Calu3 (cell line): ENCODE measurements around the gene SLC35A3. TPM values are rescaled to one million over a fixed set of nuclear protein-coding genes. Genes with fewer than 3 reads are reported as not detected.
"Not testable (repeated sequence)": the region's sequence is repeated elsewhere in the genome, so short reads cannot be mapped to it uniquely, and the experiment has no call there.

Source experiments
- BruUV-seq: library from RNA; stranded (reverse); fragments of 400-500 nt; replicated peaks from 2 replicates; lab custom pipeline; 2021; lab: Mats Ljungman, UMichigan
- CTCF ChIA-PET: fragments of 300-600 bp; sonication (Branson Sonifier 250); formaldehyde crosslinking; loops from one replicate; lab custom pipeline; 2022; ENCODE audit warnings: antibody characterized with exemption; lab: Charles Lee
- DNase-seq: peaks from one replicate; pipeline ENCODE4 v3.0.0; 2022
- H3K27ac Mint-ChIP-seq: one replicate; pipeline ENCODE4 v1.8.0; 2022; ENCODE audit warnings: mixed read lengths; ENCODE audit not compliant: unreplicated experiment
- H3K27me3 Mint-ChIP-seq: one replicate; pipeline ENCODE4 v1.8.0; 2022; ENCODE audit warnings: mixed read lengths; ENCODE audit not compliant: unreplicated experiment
- H3K36me3 Mint-ChIP-seq: one replicate; pipeline ENCODE4 v1.8.0; 2022; ENCODE audit warnings: mild to moderate bottlenecking, moderate library complexity, mixed read lengths; ENCODE audit not compliant: insufficient read depth, unreplicated experiment
- H3K4me1 Mint-ChIP-seq: one replicate; pipeline ENCODE4 v1.8.0; 2022; ENCODE audit warnings: mild to moderate bottlenecking, low read depth, mixed read lengths; ENCODE audit not compliant: unreplicated experiment
- H3K4me3 Mint-ChIP-seq: one replicate; pipeline ENCODE4 v1.8.0; 2022; ENCODE audit warnings: mild to moderate bottlenecking, low read depth, moderate library complexity, mixed read lengths; ENCODE audit not compliant: unreplicated experiment
- H3K9me3 Mint-ChIP-seq: one replicate; pipeline ENCODE4 v1.8.0; 2022; ENCODE audit warnings: low read depth, mixed read lengths; ENCODE audit not compliant: unreplicated experiment
- CTCF ChIP-seq: fragments of 200-600 bp; IDR thresholded peaks from one replicate; pipeline ENCODE4 v1.8.0; 2022; ENCODE audit warnings: antibody characterized with exemption; ENCODE audit not compliant: unreplicated experiment
- intact Hi-C: fragments of 100-400 bp; cut with micrococcal nuclease; formaldehyde crosslinking; loops from one replicate; pipeline ENCODE4 v1.10.0; 2022; ENCODE audit not compliant: unreplicated experiment
- total RNA-seq: library from RNA; stranded (reverse); gene quantifications from 2 replicates; pipeline ENCODE4 v1.2.3, GENCODE V29; 2022

SLC35A3 gene
- total RNA-seq, 1 experiment from 2014 or later, result 31.2 TPM

- no peak overlapping the region for H3K27ac Mint-ChIP-seq
- no peak for DNase-seq
- H3K4me1 Mint-ChIP-seq, result no peaks in the 10 kb centered on the region
- CTCF ChIA-PET, result no interaction called here
- intact Hi-C loops, result no loop called here
- H3K9me3 Mint-ChIP-seq, result no peaks in the 10 kb centered on the region
- no peak for TF ChIP-seq CTCF
- H3K4me3 Mint-ChIP-seq, result no peak overlapping the region
- BruUV-seq, result no TSS peak
- H3K36me3 Mint-ChIP-seq, result no peaks in the 10 kb centered on the region
- H3K27me3 Mint-ChIP-seq, result no peaks in the 10 kb centered on the region
Observed at GRCh38 chr1:99957818-99958217, 12.0 kb upstream of the SLC35A3 start.

- H3K36me3 Mint-ChIP-seq, H3K4me3 Mint-ChIP-seq, intact Hi-C loops, CTCF ChIA-PET, DNase-seq, H3K27ac Mint-ChIP-seq, H3K27me3 Mint-ChIP-seq, H3K4me1 Mint-ChIP-seq, BruUV-seq, H3K9me3 Mint-ChIP-seq: not testable (repeated sequence)
Observed at GRCh38 chr1:99959189-99959705, 10.5 kb upstream of the SLC35A3 start.

- H3K4me1 Mint-ChIP-seq, H3K27me3 Mint-ChIP-seq, intact Hi-C loops, BruUV-seq, H3K36me3 Mint-ChIP-seq, DNase-seq, H3K9me3 Mint-ChIP-seq, H3K27ac Mint-ChIP-seq, H3K4me3 Mint-ChIP-seq, CTCF ChIA-PET: not testable (repeated sequence)
Observed at GRCh38 chr1:99960260-99960659, 9.5 kb upstream of the SLC35A3 start.

GRCh38 chr1:99963041-99963795 is 6.6 kb upstream of the SLC35A3 start:
- TF ChIP-seq CTCF, result no peak
- Mint-ChIP-seq H3K4me3 (no peak overlapping the region), H3K27ac (no peak overlapping the region), H3K9me3 (no peaks in the 10 kb centered on the region), H3K27me3 (no peaks in the 10 kb centered on the region), H3K4me1 (peaks cover 13% of the 10 kb centered on the region), H3K36me3 (no peaks in the 10 kb centered on the region)
- CTCF ChIA-PET, result no interaction called here
- intact Hi-C loops, result no loop called here
- no TSS peak for BruUV-seq
- no peak for DNase-seq

- TF ChIP-seq CTCF, result no peak
- BruUV-seq, result no TSS peak
- Mint-ChIP-seq H3K27me3 (no peaks in the 10 kb centered on the region), H3K4me3 (no peak overlapping the region), H3K4me1 (peaks cover 17% of the 10 kb centered on the region), H3K27ac (no peak overlapping the region), H3K9me3 (no peaks in the 10 kb centered on the region), H3K36me3 (peaks cover 6% of the 10 kb centered on the region)
- intact Hi-C loops, result no loop called here
- DNase-seq, result no peak
- CTCF ChIA-PET, result no interaction called here
Observed at GRCh38 chr1:99964806-99965205, 5.0 kb upstream of the SLC35A3 start.
